Liver (tissue), 9 donors: Measurements from ENCODE around the gene VSTM2L. TPM values are rescaled to one million over a fixed set of nuclear protein-coding genes. Genes with fewer than 3 reads are reported as not detected.

ENCODE experiments used
- DNase-seq: peaks from one replicate; pipeline ENCODE4 v3.0.0-alpha.2; 2017; ENCODE audit warnings: low spot score
- H3K27ac ChIP-seq, 2 donors: one replicate each; pipeline ENCODE4 v1.7.0; 2013; ENCODE audit warnings: inconsistent platforms in 2 of 2, low read length in 2 of 2, control low read depth in 1 of 2, low read depth in 1 of 2, mild to moderate bottlenecking in 1 of 2
- H3K27me3 ChIP-seq, 4 donors: one replicate each; pipeline versions ENCODE4 v1.6.1 to v1.7.0; 2013; ENCODE audit warnings: low read length in 3 of 4, inconsistent platforms in 1 of 4, mild to moderate bottlenecking in 1 of 4, moderate library complexity in 1 of 4; ENCODE audit not compliant: control insufficient read depth in 4 of 4, insufficient read depth in 4 of 4
- H3K36me3 ChIP-seq, 4 donors: one replicate each; pipeline versions ENCODE4 v1.6.1 to v1.7.0; 2013; ENCODE audit warnings: low read length in 3 of 4, mild to moderate bottlenecking in 3 of 4, low read depth in 1 of 4, moderate library complexity in 1 of 4; ENCODE audit not compliant: control insufficient read depth in 4 of 4, insufficient read depth in 3 of 4
- H3K4me1 ChIP-seq, 4 donors: one replicate each; pipeline versions ENCODE4 v1.6.1 to v1.7.0; 2013; ENCODE audit warnings: low read length in 3 of 4, mild to moderate bottlenecking in 3 of 4, moderate library complexity in 1 of 4; ENCODE audit not compliant: control insufficient read depth in 4 of 4, insufficient read depth in 4 of 4
- H3K4me3 ChIP-seq, 3 donors: one replicate each; pipeline versions ENCODE4 v1.6.1 to v1.7.0; 2013; ENCODE audit warnings: low read length in 3 of 3, control low read depth in 1 of 3, low read depth in 1 of 3, mild to moderate bottlenecking in 1 of 3
- H3K9ac ChIP-seq, 2 donors: one replicate each; pipeline ENCODE4 v1.7.0; 2013; ENCODE audit warnings: low read length in 2 of 2, mild to moderate bottlenecking in 2 of 2, moderate library complexity in 2 of 2, control low read depth in 1 of 2, low read depth in 1 of 2
- H3K9me3 ChIP-seq, 4 donors: one replicate each; pipeline versions ENCODE4 v1.6.1 to v1.7.0; 2013; ENCODE audit warnings: low read length in 3 of 4; ENCODE audit not compliant: control insufficient read depth in 4 of 4
- ATF3 ChIP-seq: IDR thresholded peaks from 2 replicates; pipeline ENCODE4 v1.6.1; 2016; ENCODE audit warnings: antibody characterized with exemption
- CTCF ChIP-seq: fragments of 150-350 bp; IDR thresholded peaks from 2 replicates; pipeline ENCODE4 v1.5.1; 2017; ENCODE audit warnings: improper control_type of control experiment, low read depth, low read length; ENCODE audit not compliant: missing input control
- EGR1 ChIP-seq, 2 donors: IDR thresholded peaks; 2 replicates each; pipeline ENCODE4 v1.6.1; 2016 to 2018; ENCODE audit warnings: antibody characterized with exemption in 2 of 2, low read depth in 2 of 2
- FOXA1 ChIP-seq: IDR thresholded peaks from 2 replicates; pipeline ENCODE4 v1.6.1; 2016; ENCODE audit warnings: antibody characterized with exemption
- FOXA2 ChIP-seq: IDR thresholded peaks from 2 replicates; pipeline ENCODE4 v1.6.1; 2016; ENCODE audit warnings: antibody characterized with exemption
- GABPA ChIP-seq, 2 donors: IDR thresholded peaks in 1 of 2; conservative IDR thresholded peaks in 1 of 2; 2 replicates each; pipeline ENCODE4 v1.6.1; 2016; ENCODE audit warnings: antibody characterized with exemption in 2 of 2, mild to moderate bottlenecking in 1 of 2, moderate library complexity in 1 of 2
- HNF4A ChIP-seq, 2 donors: conservative IDR thresholded peaks; 2 replicates each; pipeline ENCODE4 v1.6.1; 2016; ENCODE audit warnings: antibody characterized with exemption in 2 of 2, mild to moderate bottlenecking in 2 of 2
- HNF4G ChIP-seq: IDR thresholded peaks from 2 replicates; pipeline ENCODE4 v1.6.1; 2016; ENCODE audit warnings: antibody characterized with exemption
- JUND ChIP-seq, 2 donors: IDR thresholded peaks; 2 replicates each; pipeline ENCODE4 v1.6.1; 2016; ENCODE audit warnings: antibody characterized with exemption in 2 of 2
- MAX ChIP-seq: IDR thresholded peaks from 2 replicates; pipeline ENCODE4 v1.6.1; 2016; ENCODE audit warnings: antibody characterized with exemption
- NR2F2 ChIP-seq: IDR thresholded peaks from 2 replicates; pipeline ENCODE4 v1.6.1; 2016; ENCODE audit warnings: antibody characterized with exemption
- RAD21 ChIP-seq, 2 donors: IDR thresholded peaks; 2 replicates each; pipeline ENCODE4 v1.6.1; 2016; ENCODE audit warnings: antibody characterized with exemption in 2 of 2, mild to moderate bottlenecking in 2 of 2
- REST ChIP-seq: IDR thresholded peaks from 2 replicates; pipeline ENCODE4 v1.6.1; 2016; ENCODE audit warnings: antibody characterized with exemption, mild to moderate bottlenecking
- RXRA ChIP-seq, 2 donors: IDR thresholded peaks; 2 replicates each; pipeline ENCODE4 v1.6.1; 2017 to 2018; ENCODE audit warnings: antibody characterized with exemption in 2 of 2, mild to moderate bottlenecking in 1 of 2
- SP1 ChIP-seq: IDR thresholded peaks from 2 replicates; pipeline ENCODE4 v1.6.1; 2018; ENCODE audit warnings: antibody characterized with exemption, mild to moderate bottlenecking
- TAF1 ChIP-seq: conservative IDR thresholded peaks from 2 replicates; pipeline ENCODE4 v1.6.1; 2016; ENCODE audit warnings: antibody characterized with exemption, mild to moderate bottlenecking
- YY1 ChIP-seq: IDR thresholded peaks from 2 replicates; pipeline ENCODE4 v1.6.1; 2016; ENCODE audit warnings: antibody characterized with exemption, mild to moderate bottlenecking
- ZBTB33 ChIP-seq: IDR thresholded peaks from 2 replicates; pipeline ENCODE4 v1.6.1; 2016; ENCODE audit warnings: antibody characterized with exemption
- WGBS: extraction: QIAGEN DNeasy Blood & Tissue Kit; methylation state at CpG from one replicate; pipeline ENCODE4 v1.1.7; 2013; 5-methylcytosine and 5-hydroxymethylcytosine counted together
- polyA plus RNA-seq, 2 donors: library from polyadenylated mRNA; stranded (reverse) in 1 of 2; unstranded in 1 of 2; fragments of 200-250 nt in 1 of 2; fragments of >200 nt in 1 of 2; fragmentation: Nextera tagmentation in 1 of 2; extraction: Ambion mirVana in 1 of 2; gene quantifications; one replicate each; pipeline versions ENCODE4 v1.2.1 to v1.2.3, GENCODE V29; 2013 to 2015
- total RNA-seq, 2 donors: library from RNA; depleted of rRNA; stranded (reverse); fragments of >200 nt; gene quantifications; one replicate each; pipeline ENCODE4 v1.2.3, GENCODE V29; 2014
- donor health status: healthy.
- donor health status: healthy.
- donor health status: healthy.
- donor health status: healthy.
- donor health status: healthy.

Gene VSTM2L
- total and polyA plus RNA-seq, 4 donors = 0.31 to 0.79 (median 0.56) TPM

- Histone ChIP-seq H3K9me3 (no peaks in the 10 kb centered on the region), H3K27me3 (no peaks in the 10 kb centered on the region), H3K4me3 (no peak overlapping the region), H3K9ac (no peak overlapping the region), H3K27ac (no peak overlapping the region), H3K4me1 (no peaks in the 10 kb centered on the region), H3K36me3 (peaks cover 7 to 29% (median 17%) of the 10 kb centered on the region in 4 donors)
- DNase-seq = no peak
- 92% methylated on average over 24 of the region's 24 CpGs for WGBS
- TF ChIP-seq FOXA1 = no peak
- no peak for TF ChIP-seq CTCF
These were observed 27.3 kb upstream of the VSTM2L start for GRCh38 chr20:37875460-37876175.

GRCh38 chr20:37876863-37877262 lies 26.1 kb upstream of the VSTM2L start:
- WGBS = 76% methylated on average over 7 of the region's 7 CpGs

More at GRCh38 chr20:37876863-37877262, 26.1 kb upstream of the VSTM2L start:
- TF ChIP-seq SP1 (no peak), RAD21 (IDR thresholded peaks at IDR 0.05) (no peak), MAX (no peak), FOXA1 (no peak), HNF4A (conservative IDR thresholded peaks at IDR 0.05) (no peak), FOXA2 (no peak), RXRA (IDR thresholded peaks at IDR 0.05) (no peak), ZBTB33 (no peak), REST (no peak), CTCF (no peak), GABPA (IDR thresholded peaks at IDR 0.05 in 1 of 2, conservative IDR thresholded peaks at IDR 0.05 in 1 of 2) (no peak), NR2F2 (no peak), TAF1 (no peak), HNF4G (no peak), EGR1 (IDR thresholded peaks at IDR 0.05; ENCODE audit: low read depth in 2 of 2) (no peak), YY1 (no peak), ATF3 (no peak), JUND (IDR thresholded peaks at IDR 0.05) (no peak)
- Histone ChIP-seq H3K27ac (no peak overlapping the region), H3K4me1 (no peaks in the 10 kb centered on the region), H3K36me3 (peaks cover 5 to 25% (median 12%) of the 10 kb centered on the region in 4 donors), H3K9me3 (no peaks in the 10 kb centered on the region), H3K4me3 (no peak overlapping the region), H3K9ac (no peak overlapping the region), H3K27me3 (no peaks in the 10 kb centered on the region)
- no peak for DNase-seq
